B cell (primary cell): ENCODE results near the gene NPY4R2.
"Not testable (repeated sequence)": the region's sequence is repeated elsewhere in the genome, so short reads cannot be mapped to it uniquely, and the experiment has no call there.

ENCODE experiments used
- CTCF ChIP-seq: fragments of 200-600 bp; IDR thresholded peaks from one replicate; pipeline ENCODE4 v1.8.0; 2022; ENCODE audit warnings: antibody characterized with exemption, mild to moderate bottlenecking
- EZH2 ChIP-seq: IDR thresholded peaks from 2 replicates; pipeline ENCODE4 v1.6.1; 2012; ENCODE audit warnings: borderline replicate concordance, low read depth, mild to moderate bottlenecking, moderate library complexity, low read length; ENCODE audit not compliant: insufficient read depth, poor library complexity, severe bottlenecking

GRCh38 chr10:47892494-47893261, 25.8 kb upstream of the NPY4R2 start:
- TF ChIP-seq CTCF, EZH2: not testable (repeated sequence)
